Colonic mucosa (tissue), 4 donors: ENCODE measurements around the gene ZPBP. TPM values are rescaled to one million over a fixed set of nuclear protein-coding genes. Genes with fewer than 3 reads are reported as not detected.

Experiments used
- DNase-seq: peaks from one replicate; pipeline ENCODE4 v3.0.0-alpha.2; 2020
- H3K27ac ChIP-seq: fragments of 200-600 bp; one replicate; pipeline ENCODE4 v1.8.0; 2021
- H3K27me3 ChIP-seq: fragments of 200-600 bp; one replicate; pipeline ENCODE4 v1.8.0; 2021
- H3K36me3 ChIP-seq: fragments of 200-600 bp; one replicate; pipeline ENCODE4 v1.8.0; 2021
- H3K4me1 ChIP-seq: fragments of 200-600 bp; one replicate; pipeline ENCODE4 v1.8.0; 2021; ENCODE audit warnings: mild to moderate bottlenecking
- H3K4me3 ChIP-seq: fragments of 200-600 bp; one replicate; pipeline ENCODE4 v1.8.0; 2021
- H3K9ac ChIP-seq, 2 donors: one replicate each; pipeline ENCODE4 v1.7.0; 2013; ENCODE audit warnings: control low read depth in 2 of 2, low read depth in 2 of 2, low read length in 2 of 2
- H3K9me3 ChIP-seq: fragments of 200-600 bp; one replicate; pipeline ENCODE4 v1.8.0; 2021
- CTCF ChIP-seq: fragments of 200-600 bp; IDR thresholded peaks from one replicate; pipeline ENCODE4 v1.8.0; 2022; ENCODE audit warnings: antibody characterized with exemption, mild to moderate bottlenecking
- intact Hi-C: fragments of 100-400 bp; cut with DNase I; formaldehyde crosslinking; loops from one replicate; pipeline ENCODE4 v1.14.1; 2022
- total RNA-seq, 2 donors: library from RNA; stranded (reverse); fragmentation: NEBNext Ultra II Directional in 1 of 2; extraction: Animal tissue kit (Norgen Biotek cat#: 25700) in 1 of 2; gene quantifications; one replicate each; pipeline ENCODE4 v1.2.1, GENCODE V29; 2021
- donor health status: healthy.
- donor health status: DM: no; HTN: no; CAD: no.
- donor health status: DM: no; HTN: no; CAD: no.

Gene ZPBP
- total RNA-seq, 2 donors from 2014 or later: not detected

- intact Hi-C loops: no loop called here
- H3K27ac ChIP-seq: no peak overlapping the region
- no peak overlapping the region for H3K4me3 ChIP-seq
- no peak for TF ChIP-seq CTCF
- no peaks in the 10 kb centered on the region for H3K36me3 ChIP-seq
- H3K9ac ChIP-seq: no peak overlapping the region
- H3K4me1 ChIP-seq: no peaks in the 10 kb centered on the region
- no peak for DNase-seq
- no peaks in the 10 kb centered on the region for H3K27me3 ChIP-seq
- no peaks in the 10 kb centered on the region for H3K9me3 ChIP-seq
Observed at GRCh38 chr7:49928787-49929186, 164.3 kb downstream of the ZPBP start.

- Histone ChIP-seq H3K9me3 (no peaks in the 10 kb centered on the region), H3K27me3 (no peaks in the 10 kb centered on the region), H3K9ac (no peak overlapping the region), H3K4me3 (no peak overlapping the region), H3K27ac (no peak overlapping the region), H3K36me3 (no peaks in the 10 kb centered on the region), H3K4me1 (no peaks in the 10 kb centered on the region)
- DNase-seq: no peak
- no peak for TF ChIP-seq CTCF
- intact Hi-C loops: no loop called here
Observed at GRCh38 chr7:49927631-49928030, 165.4 kb downstream of the ZPBP start.

- Histone ChIP-seq H3K27ac (no peak overlapping the region), H3K27me3 (no peaks in the 10 kb centered on the region), H3K9me3 (no peaks in the 10 kb centered on the region), H3K4me1 (no peaks in the 10 kb centered on the region), H3K9ac (no peak overlapping the region), H3K4me3 (no peak overlapping the region), H3K36me3 (no peaks in the 10 kb centered on the region)
- TF ChIP-seq CTCF: no peak
- intact Hi-C loops: no loop called here
- DNase-seq: no peak
Observed at GRCh38 chr7:49926720-49927119, 166.3 kb downstream of the ZPBP start.

GRCh38 chr7:49911909-49912308 lies 181.1 kb downstream of the ZPBP start:
- no peaks in the 10 kb centered on the region for H3K9me3 ChIP-seq
- no peaks in the 10 kb centered on the region for H3K27me3 ChIP-seq
- H3K36me3 ChIP-seq: no peaks in the 10 kb centered on the region
- no peak overlapping the region for H3K9ac ChIP-seq
- H3K27ac ChIP-seq: no peak overlapping the region
- intact Hi-C loops: no loop called here
- H3K4me3 ChIP-seq: no peak overlapping the region
- no peaks in the 10 kb centered on the region for H3K4me1 ChIP-seq
- DNase-seq: no peak
- no peak for TF ChIP-seq CTCF

GRCh38 chr7:49894543-49894942 lies 198.5 kb downstream of the ZPBP start:
- H3K4me3 ChIP-seq: no peak overlapping the region
- DNase-seq: no peak
- H3K9ac ChIP-seq: no peak overlapping the region
- no peak for TF ChIP-seq CTCF
- no peaks in the 10 kb centered on the region for H3K36me3 ChIP-seq
- H3K9me3 ChIP-seq: no peaks in the 10 kb centered on the region
- no peaks in the 10 kb centered on the region for H3K27me3 ChIP-seq
- intact Hi-C loops: no loop called here
- no peak overlapping the region for H3K27ac ChIP-seq
- H3K4me1 ChIP-seq: no peaks in the 10 kb centered on the region

GRCh38 chr7:49893131-49893530 lies 199.9 kb downstream of the ZPBP start:
- no peaks in the 10 kb centered on the region for H3K27me3 ChIP-seq
- no peak for TF ChIP-seq CTCF
- no peaks in the 10 kb centered on the region for H3K9me3 ChIP-seq
- H3K9ac ChIP-seq: no peak overlapping the region
- H3K27ac ChIP-seq: no peak overlapping the region
- DNase-seq: no peak
- H3K36me3 ChIP-seq: no peaks in the 10 kb centered on the region
- no peaks in the 10 kb centered on the region for H3K4me1 ChIP-seq
- H3K4me3 ChIP-seq: no peak overlapping the region
- intact Hi-C loops: no loop called here
